GM18868 (cell line): ENCODE measurements around the gene CYP46A1.

Source experiments
- ATAC-seq: cut with Tn5 transposase; IDR thresholded peaks from one replicate; pipeline ENCODE4 v1.9.1; 2021; ENCODE audit warnings: mild to moderate bottlenecking, moderate library complexity; ENCODE audit not compliant: unreplicated experiment

The CYP46A1 gene

DNA sequence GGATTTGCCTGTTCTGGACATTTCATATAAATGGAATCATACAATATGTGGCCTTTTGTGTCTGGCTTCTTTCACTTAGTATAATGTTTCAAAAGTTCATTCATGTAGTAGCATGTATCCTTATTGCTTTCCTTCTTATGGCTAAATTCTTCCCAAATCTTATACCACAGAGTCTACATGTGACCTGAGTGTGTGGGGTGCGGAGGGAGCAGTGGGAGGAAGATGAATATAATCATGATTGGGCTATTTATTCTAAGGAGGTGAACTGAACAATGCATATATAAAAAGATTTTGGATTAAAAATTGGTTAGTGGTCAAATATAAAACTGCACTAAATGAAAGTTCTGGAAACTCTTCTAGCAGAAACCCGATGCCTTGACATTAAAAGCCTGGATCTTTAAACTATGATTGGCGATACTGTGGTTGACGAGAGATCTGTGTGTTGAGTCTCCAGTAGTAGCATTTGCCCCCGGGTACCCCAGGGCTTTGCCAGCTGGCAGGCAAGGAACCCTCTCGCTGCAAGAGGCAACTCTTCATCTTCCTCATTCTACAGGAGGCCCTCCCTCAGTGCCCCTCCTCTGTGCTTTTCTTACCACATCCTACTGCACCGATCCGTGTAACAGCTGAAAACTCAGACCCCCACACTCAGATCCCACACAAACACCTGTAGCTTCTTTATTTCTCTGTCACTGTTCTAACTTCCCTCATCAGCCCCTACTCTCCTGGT is 2.6 kb downstream of the CYP46A1 start:
- no peak for ATAC-seq

DNA sequence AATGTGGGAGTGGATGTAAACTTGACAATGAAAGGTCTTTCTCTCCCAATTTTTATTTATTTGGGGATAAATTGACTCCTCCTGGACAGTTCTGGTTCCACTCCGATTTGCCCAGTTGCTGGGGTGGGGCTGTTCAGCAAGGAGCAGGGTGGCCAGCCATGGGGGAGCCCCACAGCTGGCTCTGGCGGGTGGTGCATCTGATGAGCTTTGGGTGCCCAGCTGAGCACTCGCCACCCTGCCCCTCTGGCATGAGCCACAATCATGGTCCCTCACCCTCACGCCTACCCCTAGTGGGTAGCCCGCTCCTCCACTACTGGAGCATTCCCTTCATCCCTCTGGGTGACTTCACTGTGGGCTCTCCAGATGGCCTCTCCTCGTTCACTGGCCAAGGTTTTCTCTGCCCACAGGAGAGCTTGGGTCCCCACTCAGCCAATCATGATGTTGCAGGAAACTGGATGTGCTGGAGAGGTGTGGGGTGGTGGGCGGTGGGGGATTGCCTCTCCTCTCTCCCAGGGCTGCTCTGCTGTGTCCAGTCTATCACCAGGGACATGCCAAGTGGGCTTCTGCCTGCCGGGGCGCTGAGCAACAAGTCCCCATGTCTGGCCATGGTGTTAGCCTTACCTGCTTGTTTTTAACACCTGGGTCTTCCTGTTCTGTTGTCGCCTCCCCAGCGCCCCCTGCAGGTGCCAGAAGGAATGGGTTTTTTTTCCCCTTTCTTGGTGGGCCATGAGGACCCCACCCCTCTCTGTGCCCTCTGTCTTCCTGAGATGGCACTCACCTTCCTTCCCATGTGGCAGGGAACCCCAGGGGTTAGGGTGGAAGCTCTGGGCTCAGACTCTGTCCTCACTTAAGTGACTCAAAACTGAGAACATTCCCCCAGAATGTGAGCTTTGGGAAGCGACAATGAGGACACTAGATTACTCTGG is 3.4 kb downstream of the CYP46A1 start:
- no peak for ATAC-seq

DNA sequence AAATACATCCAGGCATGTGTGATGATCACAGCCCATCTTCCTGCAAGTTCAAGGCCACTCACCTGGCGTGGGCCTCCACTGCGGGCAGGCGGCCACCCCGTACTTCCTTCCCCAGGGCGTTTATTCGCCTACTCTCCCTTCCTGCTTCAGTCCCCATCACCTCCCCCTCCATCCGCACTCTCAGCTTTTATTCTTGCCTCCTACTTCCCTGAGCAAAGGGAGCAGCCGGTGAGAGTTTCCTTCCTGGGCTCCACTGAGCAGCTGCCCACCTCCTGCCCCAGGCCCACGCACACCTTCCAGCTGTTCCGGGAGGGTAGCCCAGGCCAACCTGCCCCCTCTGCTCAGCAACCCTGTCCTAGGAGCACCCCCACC is 4.1 kb downstream of the CYP46A1 start:
- no peak for ATAC-seq

GRCh38 chr14:99688629-99689028 is 4.5 kb downstream of the CYP46A1 start:
- no peak for ATAC-seq

DNA sequence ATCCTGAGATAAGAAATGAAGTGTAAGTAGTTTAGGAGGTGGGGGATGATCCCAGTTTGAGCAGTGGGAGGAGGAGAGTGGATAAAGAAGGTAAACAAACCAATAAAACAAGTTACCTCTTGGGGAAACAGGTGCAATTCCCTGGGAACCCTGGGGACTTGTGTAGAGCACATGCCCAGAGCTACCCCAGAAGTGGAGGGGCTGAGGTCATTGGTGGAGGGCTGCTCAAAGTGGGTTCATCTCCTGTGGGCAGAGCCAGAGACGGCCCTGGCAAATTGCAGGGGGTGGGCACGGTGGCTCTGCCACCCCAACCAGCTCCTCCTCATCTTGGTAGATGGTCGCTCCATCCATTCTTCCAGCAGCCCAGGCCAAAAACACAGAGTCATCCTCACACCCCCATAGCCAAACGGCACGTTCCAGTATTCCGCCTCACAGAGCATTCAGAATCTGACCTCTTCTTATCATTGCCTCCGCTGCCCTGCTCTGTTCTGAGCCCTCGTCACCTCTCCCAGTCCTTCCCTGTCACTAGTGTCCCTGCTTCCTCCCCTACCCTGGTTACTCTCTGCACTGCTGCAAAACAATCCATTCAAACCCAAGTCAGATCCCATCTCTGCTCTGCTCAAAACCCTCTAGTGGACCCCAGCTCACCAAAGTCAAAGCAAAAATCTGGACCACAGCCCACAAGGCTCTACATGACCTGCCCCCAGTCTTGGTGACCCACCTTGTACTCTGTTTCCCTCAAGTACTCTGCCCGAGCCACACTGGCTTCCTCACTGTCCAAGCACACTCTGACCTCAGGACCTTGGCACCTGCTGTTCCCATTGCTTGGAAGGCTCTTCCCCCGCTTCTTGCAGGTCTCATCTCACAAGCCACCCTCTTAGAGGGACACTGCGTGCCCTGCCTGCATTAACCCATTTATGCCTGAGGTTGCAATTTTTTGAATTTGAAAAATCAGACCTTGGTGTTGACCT is 5.5 kb downstream of the CYP46A1 start:
- no peak for ATAC-seq

- ATAC-seq: no peak
Measured at GRCh38 chr14:99690636-99691035, 6.5 kb downstream of the CYP46A1 start.

DNA sequence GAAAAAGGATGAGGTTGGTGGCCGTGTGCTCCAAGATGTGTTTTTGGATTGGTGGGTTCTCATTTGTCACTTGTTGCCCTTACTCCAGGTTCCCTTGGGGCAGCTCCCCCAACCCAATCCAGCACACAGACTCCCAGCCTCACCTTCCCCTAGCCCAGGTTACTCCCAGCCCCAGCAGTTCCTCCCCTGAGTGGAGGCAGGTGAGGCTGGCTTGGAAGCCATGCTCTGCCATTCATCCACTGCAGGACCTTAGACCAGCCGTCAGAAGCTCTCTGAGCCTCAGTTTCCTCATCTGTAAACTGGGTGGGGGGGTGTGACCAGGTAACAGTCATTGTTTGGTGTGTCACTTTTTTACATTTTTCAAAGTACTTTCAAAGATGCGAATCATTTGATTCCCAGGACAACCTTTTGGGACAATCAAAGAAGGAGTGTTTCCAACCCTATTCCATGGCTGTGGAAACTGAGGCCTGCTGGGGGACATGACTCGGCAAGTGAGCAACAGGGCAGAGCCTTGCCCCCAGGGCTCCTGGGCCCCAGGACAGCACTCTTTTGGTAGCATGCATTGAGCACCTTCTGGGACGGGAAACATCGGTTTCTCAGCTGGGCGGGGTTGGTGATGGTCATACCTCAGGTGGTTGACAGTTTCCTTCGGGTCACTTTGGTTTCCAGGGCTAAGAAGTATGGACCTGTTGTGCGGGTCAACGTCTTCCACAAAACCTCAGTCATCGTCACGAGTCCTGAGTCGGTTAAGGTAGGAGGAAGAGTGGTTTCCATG is 7.2 kb downstream of the CYP46A1 start:
- no peak for ATAC-seq

DNA sequence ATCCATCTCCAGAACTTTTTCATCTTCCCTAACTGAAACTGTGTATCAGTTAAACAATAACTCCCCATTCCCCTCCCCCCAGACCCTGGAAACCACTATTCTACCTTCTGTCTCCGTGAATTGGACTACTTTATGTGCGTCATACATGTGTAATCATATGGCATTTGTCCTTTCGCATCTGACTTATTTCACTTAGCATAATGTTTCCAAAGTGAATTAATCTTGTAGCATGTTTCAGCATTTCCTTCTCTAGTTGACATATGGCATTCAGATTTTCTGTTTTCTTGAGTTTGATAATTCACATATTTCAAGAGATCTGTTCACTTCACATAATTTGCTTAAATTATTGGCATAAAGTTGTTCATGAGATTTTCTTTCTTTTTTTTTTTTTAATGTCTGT is 9.8 kb downstream of the CYP46A1 start:
- ATAC-seq: no peak

GRCh38 chr14:99696929-99697328 is 12.8 kb downstream of the CYP46A1 start:
- ATAC-seq: no peak

GRCh38 chr14:99698236-99698635 is 14.1 kb downstream of the CYP46A1 start:
- ATAC-seq: no peak

GRCh38 chr14:99698642-99699041 is 14.5 kb downstream of the CYP46A1 start:
- no peak for ATAC-seq

GRCh38 chr14:99699085-99699760 is 15.1 kb downstream of the CYP46A1 start:
- no peak for ATAC-seq

DNA sequence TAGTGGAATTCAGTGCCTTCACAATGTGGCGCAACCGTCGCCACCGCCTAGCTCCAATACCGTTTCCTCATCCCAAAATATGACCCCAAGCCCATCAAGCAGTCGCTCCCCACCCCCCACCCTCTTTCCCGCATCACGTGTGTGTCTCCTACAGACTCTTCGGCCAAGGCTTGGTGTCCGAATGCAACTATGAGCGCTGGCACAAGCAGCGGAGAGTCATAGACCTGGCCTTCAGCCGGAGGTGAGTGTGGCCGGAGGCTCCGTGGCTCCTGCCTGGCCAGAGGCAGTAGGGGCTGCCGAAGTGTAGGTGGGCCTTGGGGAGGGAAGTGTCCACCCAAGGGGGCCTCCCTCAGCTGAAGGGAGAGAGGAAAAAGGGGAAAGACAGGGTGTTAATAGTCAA is 15.8 kb downstream of the CYP46A1 start:
- no peak for ATAC-seq

GRCh38 chr14:99700379-99700778 is 16.3 kb downstream of the CYP46A1 start:
- ATAC-seq: no peak

DNA sequence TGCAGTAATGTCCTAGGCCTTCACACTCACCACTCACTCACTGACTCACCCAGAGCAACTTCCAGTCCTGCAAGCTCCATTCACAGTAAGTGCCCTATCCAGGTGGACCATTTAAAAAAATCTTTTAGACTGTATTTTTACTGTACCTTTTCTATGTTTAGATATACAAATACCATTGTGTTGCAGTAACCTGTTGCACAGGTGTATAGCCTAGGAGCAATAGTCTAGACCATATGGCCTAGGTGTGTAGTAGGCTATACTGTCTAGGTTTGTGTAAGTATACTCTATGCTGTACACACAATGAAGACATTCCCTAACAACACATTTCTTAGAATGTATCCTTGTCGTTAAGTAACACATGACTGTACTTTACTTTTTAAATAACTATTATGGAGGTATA is 17.2 kb downstream of the CYP46A1 start:
- no peak for ATAC-seq

DNA sequence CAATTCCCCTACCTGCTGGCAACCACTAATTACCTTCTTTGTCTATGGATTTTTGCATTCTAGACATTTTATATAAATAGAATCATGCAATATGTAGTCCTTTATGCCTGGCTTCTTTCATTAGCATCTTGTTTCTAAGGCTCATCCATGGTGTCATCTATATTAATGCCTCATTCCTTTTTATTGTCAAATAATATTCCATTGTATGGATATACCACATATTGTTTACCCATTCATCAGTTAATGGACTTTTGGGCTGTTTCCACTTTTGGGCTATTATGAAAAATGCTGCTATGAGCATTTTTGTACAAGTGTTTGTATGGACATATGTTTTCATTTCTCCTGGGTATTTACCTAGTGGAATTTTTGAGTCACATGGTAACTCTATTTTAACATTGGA is 18.0 kb downstream of the CYP46A1 start:
- no peak for ATAC-seq

DNA sequence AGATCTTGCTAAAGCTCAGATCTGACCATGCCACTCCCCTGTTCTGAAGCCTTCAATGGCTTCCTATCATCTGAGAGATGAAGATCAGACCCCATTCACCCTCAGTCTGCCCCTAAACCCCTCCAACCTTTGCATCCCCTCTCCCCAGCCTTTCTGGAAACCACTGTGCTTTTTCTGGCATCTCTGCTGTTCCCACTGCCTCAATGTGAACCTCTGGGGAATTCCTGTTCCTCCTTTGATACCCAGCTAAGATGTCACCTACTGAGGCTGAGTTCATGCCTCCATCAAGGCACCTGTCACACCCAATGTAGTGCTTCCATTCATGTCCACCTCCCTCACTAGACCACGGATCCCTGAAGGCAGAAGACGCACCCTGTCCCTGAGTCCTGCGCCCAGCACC is 19.3 kb downstream of the CYP46A1 start:
- no peak for ATAC-seq

DNA sequence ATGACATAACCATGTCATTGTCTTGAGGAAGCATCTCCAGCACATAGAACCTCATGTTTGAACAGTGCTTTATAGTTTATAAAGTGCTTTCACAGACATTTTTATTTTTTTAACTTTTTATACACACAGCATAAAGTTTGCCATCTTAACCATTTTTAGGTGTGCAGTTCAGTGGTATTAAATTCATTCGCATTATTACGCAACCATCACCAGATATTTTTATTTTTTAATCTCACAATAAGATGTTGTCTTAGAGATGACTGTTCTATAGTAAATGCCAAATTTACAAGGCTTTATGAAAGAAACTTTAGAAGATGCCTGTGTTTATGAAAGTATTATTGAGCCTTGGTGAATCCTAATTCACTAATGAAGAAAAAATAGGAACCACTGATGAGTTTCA is 19.9 kb downstream of the CYP46A1 start:
- no peak for ATAC-seq

GRCh38 chr14:99706107-99706900 is 22.2 kb downstream of the CYP46A1 start:
- ATAC-seq: no peak
